Activated CD4-positive, alpha-beta memory T cell treated with anti-CD3 and anti-CD28 coated beads for 36 hours (primary cell): ENCODE data around the gene CCM2L. TPM values are rescaled to one million over a fixed set of nuclear protein-coding genes. Genes with fewer than 3 reads are reported as not detected.
"Not testable (repeated sequence)": the region's sequence is repeated elsewhere in the genome, so short reads cannot be mapped to it uniquely, and the experiment has no call there.

ENCODE experiments used
- CTCF ChIA-PET: fragments of 350-600 bp; sonication (Branson Sonifier 250); formaldehyde crosslinking; loops from one replicate; lab custom pipeline; 2021; ENCODE audit warnings: antibody characterized with exemption, inconsistent platforms; lab: Charles Lee
- POLR2A ChIA-PET: fragments of 350-600 bp; sonication (Branson Sonifier 250); formaldehyde crosslinking; loops from one replicate; lab custom pipeline; 2021; ENCODE audit warnings: antibody characterized with exemption; lab: Charles Lee
- DNase-seq: peaks from one replicate; pipeline ENCODE4 v3.0.0-alpha.2; 2020
- H3K27ac Mint-ChIP-seq: one replicate; pipeline ENCODE4 v1.8.0; 2021; ENCODE audit warnings: mixed read lengths
- H3K27me3 Mint-ChIP-seq: one replicate; pipeline ENCODE4 v1.8.0; 2021; ENCODE audit warnings: mixed read lengths
- H3K36me3 Mint-ChIP-seq: one replicate; pipeline ENCODE4 v1.8.0; 2021; ENCODE audit warnings: mixed read lengths
- H3K4me1 Mint-ChIP-seq: one replicate; pipeline ENCODE4 v1.8.0; 2021; ENCODE audit warnings: low read depth, mixed read lengths
- H3K4me3 Mint-ChIP-seq: one replicate; pipeline ENCODE4 v1.8.0; 2021; ENCODE audit warnings: mild to moderate bottlenecking, mixed read lengths
- H3K9me3 Mint-ChIP-seq: one replicate; pipeline ENCODE4 v1.8.0; 2021; ENCODE audit warnings: mixed read lengths
- intact Hi-C: fragments of 100-400 bp; cut with micrococcal nuclease; formaldehyde crosslinking; loops from one replicate; pipeline ENCODE4 v1.15.1; 2023
- total RNA-seq, 2 experiments: library from RNA; stranded (reverse); gene quantifications; one replicate each; pipeline ENCODE4 v1.2.3, GENCODE V29; 2021

CCM2L gene
- total RNA-seq, 2 experiments from 2014 or later, result not detected

- ChIA-PET CTCF (interaction anchor here (5.2 kb wide), 1 partner anchor 12 kb away, joined by 41 read pairs; no protein-coding TSS in a partner anchor), POLR2A (interaction anchor here (0.5 to 0.6 kb wide), 2 partner anchors 73 to 141 kb away, joined by 3 read pairs; no protein-coding TSS in a partner anchor)
- peaks cover 21% of the 10 kb centered on the region for H3K4me1 Mint-ChIP-seq
- DNase-seq, result peak; percentile 19
- H3K36me3 Mint-ChIP-seq, result no peaks in the 10 kb centered on the region
- intact Hi-C loops, result no loop called here
- peak overlapping the region; percentile 75 for H3K4me3 Mint-ChIP-seq
- peaks cover 53% of the 10 kb centered on the region for H3K27me3 Mint-ChIP-seq
- H3K27ac Mint-ChIP-seq, result no peak overlapping the region
- H3K9me3 Mint-ChIP-seq, result no peaks in the 10 kb centered on the region
Measured at GRCh38 chr20:32019156-32019510, 8.9 kb downstream of the CCM2L start.

- CTCF ChIA-PET, result interaction anchor here (1.3 to 5.2 kb wide), 3 partner anchors 11 to 173 kb away, joined by 3 to 41 read pairs (median 5); no protein-coding TSS in a partner anchor
- no peak for DNase-seq
- Mint-ChIP-seq H3K27ac (no peak overlapping the region), H3K9me3 (no peaks in the 10 kb centered on the region), H3K4me1 (peaks cover 21% of the 10 kb centered on the region), H3K4me3 (peak overlapping the region; percentile 75), H3K36me3 (no peaks in the 10 kb centered on the region), H3K27me3 (peaks cover 53% of the 10 kb centered on the region)
- POLR2A ChIA-PET, result interaction anchor here (0.5 kb wide), 1 partner anchor 72 kb away, joined by 3 read pairs; no protein-coding TSS in a partner anchor
- intact Hi-C loops, result no loop called here
Measured at GRCh38 chr20:32019563-32020463, 9.6 kb downstream of the CCM2L start.

DNA sequence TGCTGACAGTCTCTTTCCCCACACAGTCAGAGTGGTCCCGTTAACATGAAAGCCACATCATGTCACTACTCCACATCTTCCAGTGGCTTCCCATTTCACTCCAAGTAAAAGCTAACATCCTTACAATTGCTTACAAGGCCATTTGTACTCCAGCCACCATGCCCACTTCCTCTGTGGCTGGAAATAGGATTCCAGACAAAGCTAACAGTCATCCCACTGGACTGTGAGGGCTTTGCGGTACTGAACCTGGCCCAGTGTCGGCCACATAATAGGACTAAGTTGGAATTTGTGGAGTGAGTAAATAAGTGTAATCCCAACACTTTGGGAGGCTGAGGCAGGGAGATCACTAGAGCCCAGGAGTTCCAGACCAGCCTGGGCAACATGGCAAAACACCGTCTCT, 10.9 kb downstream of the CCM2L start:
- Mint-ChIP-seq H3K9me3 (no peaks in the 10 kb centered on the region), H3K36me3 (no peaks in the 10 kb centered on the region), H3K27me3 (peaks cover 50% of the 10 kb centered on the region), H3K4me3 (no peak overlapping the region), H3K27ac (no peak overlapping the region), H3K4me1 (peaks cover 21% of the 10 kb centered on the region)
- intact Hi-C loops, result no loop called here
- ChIA-PET CTCF (interaction anchor here (1.3 to 5.2 kb wide), 3 partner anchors 10 to 174 kb away, joined by 3 to 41 read pairs (median 5); no protein-coding TSS in a partner anchor), POLR2A (no interaction called here)
- DNase-seq, result no peak

DNA sequence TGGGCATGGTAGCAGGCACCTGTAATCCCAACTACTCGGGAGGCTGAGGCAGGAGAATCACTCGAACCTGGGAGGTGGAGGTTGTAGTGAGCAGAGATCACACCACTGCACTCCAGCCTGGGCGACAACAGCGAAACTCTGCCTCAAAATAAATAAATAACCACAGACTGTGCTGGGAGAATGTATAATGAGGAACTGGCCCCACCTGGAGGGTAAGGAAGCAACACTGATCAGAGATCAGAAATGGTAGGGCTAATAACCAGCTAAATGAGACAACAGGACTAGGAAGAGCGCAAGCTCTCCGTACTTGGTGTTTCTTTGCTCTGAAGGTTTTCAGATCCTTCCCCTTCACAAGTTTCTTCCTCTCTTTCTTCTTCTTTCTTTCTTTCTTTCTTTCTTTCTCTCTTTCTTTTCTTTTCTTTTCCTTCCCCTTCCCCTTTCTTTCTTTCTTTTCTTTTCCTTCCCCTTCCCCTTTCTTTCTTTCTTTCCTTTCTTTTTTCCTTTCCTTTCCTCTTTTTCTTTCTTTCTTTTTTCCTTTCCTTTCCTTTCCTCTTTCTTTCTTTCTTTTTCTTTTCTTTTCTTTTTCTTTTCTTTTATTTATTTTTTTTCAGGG, 14.6 kb downstream of the CCM2L start:
- H3K4me3 Mint-ChIP-seq, result no peak overlapping the region
- H3K4me1 Mint-ChIP-seq, result peaks cover 7% of the 10 kb centered on the region
- no peaks in the 10 kb centered on the region for H3K9me3 Mint-ChIP-seq
- peaks cover 33% of the 10 kb centered on the region for H3K27me3 Mint-ChIP-seq
- POLR2A ChIA-PET, result no interaction called here
- DNase-seq, result no peak
- H3K27ac Mint-ChIP-seq, result no peak overlapping the region
- H3K36me3 Mint-ChIP-seq, result no peaks in the 10 kb centered on the region
- intact Hi-C loops, result no loop called here
- CTCF ChIA-PET, result interaction anchor here (1.4 kb wide), 1 partner anchor 10 kb away, joined by 5 read pairs; no protein-coding TSS in a partner anchor

- no peak for DNase-seq
- Mint-ChIP-seq H3K36me3 (no peaks in the 10 kb centered on the region), H3K4me3 (no peak overlapping the region), H3K27me3 (peaks cover 13% of the 10 kb centered on the region), H3K9me3 (no peaks in the 10 kb centered on the region), H3K4me1 (no peaks in the 10 kb centered on the region), H3K27ac (no peak overlapping the region)
- intact Hi-C loops, result no loop called here
- ChIA-PET POLR2A (no interaction called here), CTCF (interaction anchor here (0.6 to 1.0 kb wide), 2 partner anchors 75 to 175 kb away, joined by 3 read pairs; no protein-coding TSS in a partner anchor)
Measured at GRCh38 chr20:32027643-32028042, 17.4 kb downstream of the CCM2L start.

DNA sequence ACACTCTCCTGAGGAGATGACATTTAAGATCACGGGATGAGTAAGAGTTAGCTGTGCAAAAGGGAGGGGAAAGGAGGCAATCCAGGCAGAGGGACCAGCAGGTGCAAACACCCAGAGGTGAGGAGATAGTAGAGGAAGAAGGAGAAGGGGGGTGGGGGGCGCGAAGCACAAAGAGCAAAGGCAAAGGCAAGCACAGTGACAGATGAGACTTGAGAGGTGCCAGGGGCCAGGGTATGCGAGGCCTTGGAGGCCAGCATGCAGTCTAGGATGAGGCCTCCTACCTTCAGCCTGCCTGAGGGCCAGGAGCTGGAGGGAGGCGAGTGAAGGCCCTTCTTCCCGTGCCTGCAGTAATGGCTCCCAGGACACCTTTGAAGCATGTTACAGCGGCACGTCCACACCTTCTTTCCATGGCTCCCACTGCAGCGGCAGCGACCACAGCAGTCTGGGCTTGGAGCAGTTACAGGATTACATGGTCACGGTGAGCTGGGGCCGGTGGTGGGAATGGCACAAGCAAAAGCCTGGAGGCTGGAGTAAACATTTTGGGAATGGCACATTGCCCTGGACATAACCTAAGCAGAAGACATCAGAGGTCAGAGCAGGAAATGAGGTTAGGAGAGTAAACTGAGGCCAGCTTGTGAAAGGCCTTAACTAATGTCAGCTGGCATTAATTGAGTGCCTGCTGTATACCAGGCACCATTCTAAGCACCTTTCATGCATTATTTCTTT, 18.6 kb downstream of the CCM2L start:
- no peak for DNase-seq
- CTCF ChIA-PET, result interaction anchor here (1.0 to 5.5 kb wide), 8 partner anchors 8 to 207 kb away, joined by 3 to 67 read pairs (median 36); no protein-coding TSS in a partner anchor
- Mint-ChIP-seq H3K9me3 (no peaks in the 10 kb centered on the region), H3K4me1 (no peaks in the 10 kb centered on the region), H3K27ac (no peak overlapping the region), H3K27me3 (peaks cover 7% of the 10 kb centered on the region), H3K36me3 (no peaks in the 10 kb centered on the region), H3K4me3 (no peak overlapping the region)
- POLR2A ChIA-PET, result no interaction called here
- intact Hi-C loops, result no loop called here

GRCh38 chr20:32029561-32029960, 19.3 kb downstream of the CCM2L start:
- Mint-ChIP-seq H3K36me3 (no peaks in the 10 kb centered on the region), H3K4me3 (no peak overlapping the region), H3K27me3 (peaks cover 7% of the 10 kb centered on the region), H3K9me3 (no peaks in the 10 kb centered on the region), H3K27ac (no peak overlapping the region), H3K4me1 (no peaks in the 10 kb centered on the region)
- CTCF ChIA-PET, result interaction anchor here (0.7 to 5.5 kb wide), 12 partner anchors 8 to 207 kb away, joined by 3 to 67 read pairs (median 17); partner anchors contain the start of gene PDRG1
- no peak for DNase-seq
- POLR2A ChIA-PET, result no interaction called here
- intact Hi-C loops, result no loop called here

GRCh38 chr20:32031007-32031958, 21.0 kb downstream of the CCM2L start:
- POLR2A ChIA-PET, result no interaction called here
- H3K36me3 Mint-ChIP-seq, result no peaks in the 10 kb centered on the region
- CTCF ChIA-PET, result interaction anchor here (0.6 to 5.5 kb wide), 22 partner anchors 9 to 620 kb away, joined by 3 to 67 read pairs (median 6); partner anchors contain the start of gene PDRG1
- peak; percentile 67 for DNase-seq
- H3K4me1 Mint-ChIP-seq, result no peaks in the 10 kb centered on the region
- H3K27ac Mint-ChIP-seq, result no peak overlapping the region
- H3K4me3 Mint-ChIP-seq, result no peak overlapping the region
- intact Hi-C loops, result loop anchor here (1.0 to 10.0 kb wide), 3 partner anchors 76 to 209 kb away; partner anchors contain the start of gene PDRG1
- H3K27me3 Mint-ChIP-seq, result peaks cover 21% of the 10 kb centered on the region
- H3K9me3 Mint-ChIP-seq, result no peaks in the 10 kb centered on the region

GRCh38 chr20:32033316-32033715, 23.1 kb downstream of the CCM2L start:
- CTCF ChIA-PET, result interaction anchor here (0.7 to 5.5 kb wide), 3 partner anchors 58 to 211 kb away, joined by 4 to 43 read pairs (median 36); partner anchors contain the start of gene PDRG1
- H3K27me3 Mint-ChIP-seq, result peaks cover 31% of the 10 kb centered on the region
- H3K4me1 Mint-ChIP-seq, result no peaks in the 10 kb centered on the region
- H3K36me3 Mint-ChIP-seq, result no peaks in the 10 kb centered on the region
- no peak overlapping the region for H3K27ac Mint-ChIP-seq
- no peaks in the 10 kb centered on the region for H3K9me3 Mint-ChIP-seq
- intact Hi-C loops, result loop anchor here (10.0 kb wide), 1 partner anchor 79 kb away; the partner anchor contains the start of gene PDRG1
- POLR2A ChIA-PET, result no interaction called here
- H3K4me3 Mint-ChIP-seq, result no peak overlapping the region
- DNase-seq, result no peak

- H3K4me3 Mint-ChIP-seq, H3K4me1 Mint-ChIP-seq, H3K27ac Mint-ChIP-seq, POLR2A ChIA-PET, DNase-seq, H3K9me3 Mint-ChIP-seq, H3K36me3 Mint-ChIP-seq: not testable (repeated sequence)
- CTCF ChIA-PET, result interaction anchor here (0.7 to 5.5 kb wide), 4 partner anchors 22 to 211 kb away, joined by 3 to 43 read pairs (median 20); partner anchors contain the start of gene PDRG1
- intact Hi-C loops, result loop anchor here (10.0 kb wide), 1 partner anchor 79 kb away; the partner anchor contains the start of gene PDRG1
- peaks cover 33% of the 10 kb centered on the region for H3K27me3 Mint-ChIP-seq
Measured at GRCh38 chr20:32033721-32034120, 23.5 kb downstream of the CCM2L start.
